HL-60/S4 treated with phorbol 12-myristate 13-acetate at 8.2 ng/mL for 4 days and 3 days (cell line): ENCODE data around the gene FBN1.

Source experiments
- in situ Hi-C: fragments of 300-500 bp; cut with MboI; formaldehyde crosslinking; loops from 2 replicates; pipeline ENCODE4 v1.15.0; 2022; ENCODE audit warnings: low sequenced_read_pairs

The FBN1 gene

GRCh38 chr15:48652510-48653076 lies 7.1 kb upstream of the FBN1 start:
- in situ Hi-C loops = no loop called here

GRCh38 chr15:48650931-48651330 lies 5.4 kb upstream of the FBN1 start:
- in situ Hi-C loops = no loop called here

- in situ Hi-C loops = no loop called here
Observed at GRCh38 chr15:48647962-48648361, 2.5 kb upstream of the FBN1 start.

GRCh38 chr15:48646331-48646730 lies 822 bp upstream of the FBN1 start:
- in situ Hi-C loops = no loop called here

- in situ Hi-C loops = no loop called here
Observed at GRCh38 chr15:48644827-48645557, 517 bp downstream of the FBN1 start.

GRCh38 chr15:48644467-48644826 lies 1.1 kb downstream of the FBN1 start:
- in situ Hi-C loops = no loop called here

- in situ Hi-C loops = no loop called here
Observed at GRCh38 chr15:48643776-48644466, 1.6 kb downstream of the FBN1 start.

- in situ Hi-C loops = no loop called here
Observed at GRCh38 chr15:48643206-48643605, 2.3 kb downstream of the FBN1 start.

- in situ Hi-C loops = no loop called here
Observed at GRCh38 chr15:48642795-48643194, 2.7 kb downstream of the FBN1 start.

- in situ Hi-C loops = no loop called here
Observed at GRCh38 chr15:48641416-48641815, 4.1 kb downstream of the FBN1 start.

GRCh38 chr15:48638963-48639362 lies 6.5 kb downstream of the FBN1 start:
- in situ Hi-C loops = no loop called here

- in situ Hi-C loops = no loop called here
Observed at GRCh38 chr15:48637639-48638038, 7.9 kb downstream of the FBN1 start.

GRCh38 chr15:48636511-48636910 lies 9.0 kb downstream of the FBN1 start:
- in situ Hi-C loops = no loop called here

GRCh38 chr15:48634893-48635292 lies 10.6 kb downstream of the FBN1 start:
- in situ Hi-C loops = no loop called here

GRCh38 chr15:48634096-48634495 lies 11.4 kb downstream of the FBN1 start:
- in situ Hi-C loops = no loop called here

- in situ Hi-C loops = no loop called here
Observed at GRCh38 chr15:48632651-48633050, 12.9 kb downstream of the FBN1 start.

GRCh38 chr15:48631176-48631770 lies 14.2 kb downstream of the FBN1 start:
- in situ Hi-C loops = no loop called here

GRCh38 chr15:48630245-48630644 lies 15.3 kb downstream of the FBN1 start:
- in situ Hi-C loops = no loop called here

- in situ Hi-C loops = no loop called here
Observed at GRCh38 chr15:48628832-48629231, 16.7 kb downstream of the FBN1 start.

- in situ Hi-C loops = no loop called here
Observed at GRCh38 chr15:48627260-48627940, 18.1 kb downstream of the FBN1 start.

GRCh38 chr15:48625126-48625525 lies 20.4 kb downstream of the FBN1 start:
- in situ Hi-C loops = no loop called here
